OCI-LY7 (cell line): Measurements from ENCODE around the gene CEP152. TPM values are rescaled to one million over a fixed set of nuclear protein-coding genes. Genes with fewer than 3 reads are reported as not detected.

Experiments
- BruUV-seq: library from RNA; stranded (reverse); fragments of 400-500 nt; replicated peaks from 2 replicates; lab custom pipeline; 2021; lab: Mats Ljungman, UMichigan
- CTCF ChIA-PET: fragments of 300-600 bp; sonication (Branson Sonifier 250); formaldehyde crosslinking; loops from one replicate; lab custom pipeline; 2022; ENCODE audit warnings: antibody characterized with exemption; ENCODE audit not compliant: unreplicated experiment; lab: Charles Lee
- POLR2A ChIA-PET: fragments of 300-600 bp; sonication (Branson Sonifier 250); formaldehyde crosslinking; loops from one replicate; lab custom pipeline; 2022; ENCODE audit warnings: antibody characterized with exemption; lab: Charles Lee
- DNase-seq: peaks from one replicate; pipeline ENCODE4 v3.0.0-alpha.2; 2015; ENCODE audit warnings: low spot score
- H2AFZ ChIP-seq: fragments of 200-600 bp; sonication (generic), shearing (Covaris generic); 2 replicates; pipeline ENCODE4 v1.6.1; 2014; ENCODE audit warnings: mild to moderate bottlenecking, antibody characterized with exemption, low read length, moderate library complexity
- H3K27ac ChIP-seq: fragments of 200-600 bp; sonication (generic); 2 replicates; pipeline ENCODE4 v1.5.1; 2014; ENCODE audit warnings: mixed run types, low read depth, mild to moderate bottlenecking, moderate library complexity, low read length, inconsistent platforms; ENCODE audit not compliant: poor library complexity, severe bottlenecking
- H3K36me3 ChIP-seq: fragments of 200-600 bp; sonication (generic); 2 replicates; pipeline ENCODE4 v1.6.1; 2014; ENCODE audit warnings: mild to moderate bottlenecking, antibody characterized with exemption, low read length, moderate library complexity, mixed read lengths; ENCODE audit not compliant: insufficient read depth
- H3K4me1 ChIP-seq: fragments of 200-600 bp; sonication (generic); 2 replicates; pipeline ENCODE4 v1.5.1; 2014; ENCODE audit warnings: mild to moderate bottlenecking, low read length; ENCODE audit not compliant: insufficient read depth, poor library complexity, severe bottlenecking
- H3K4me2 ChIP-seq: fragments of 200-600 bp; sonication (generic); 2 replicates; pipeline ENCODE4 v1.6.1; 2014; ENCODE audit warnings: mild to moderate bottlenecking, low read length
- H3K4me3 ChIP-seq: fragments of 200-600 bp; sonication (generic); 2 replicates; pipeline ENCODE4 v1.5.1; 2014; ENCODE audit warnings: mild to moderate bottlenecking, low read depth, low read length; ENCODE audit not compliant: poor library complexity, severe bottlenecking
- H3K79me2 ChIP-seq: fragments of 200-600 bp; sonication (generic); 2 replicates; pipeline ENCODE4 v1.6.1; 2016; ENCODE audit warnings: low read depth, mild to moderate bottlenecking, low read length, moderate library complexity, mixed read lengths; ENCODE audit not compliant: insufficient read depth
- H3K9me2 ChIP-seq: fragments of 200-600 bp; sonication (generic); 2 replicates; pipeline ENCODE4 v1.6.1; 2016; ENCODE audit warnings: mild to moderate bottlenecking, low read length, mixed read lengths; ENCODE audit not compliant: insufficient read depth
- H3K9me3 ChIP-seq: fragments of 200-600 bp; sonication (generic); 2 replicates; pipeline ENCODE4 v1.6.1; 2014; ENCODE audit warnings: mild to moderate bottlenecking, mixed run types, low read length, mixed read lengths
- H4K20me1 ChIP-seq: fragments of 200-600 bp; sonication (generic); 2 replicates; pipeline ENCODE4 v1.6.1; 2014; ENCODE audit warnings: mild to moderate bottlenecking, antibody characterized with exemption, low read length, moderate library complexity, mixed read lengths; ENCODE audit not compliant: insufficient read depth
- EZH2phosphoT487 ChIP-seq: fragments of 200-600 bp; sonication (generic); IDR thresholded peaks from 2 replicates; pipeline ENCODE4 v1.6.1; 2018; ENCODE audit warnings: low read depth, borderline replicate concordance, mild to moderate bottlenecking, mixed run types, antibody characterized with exemption, low read length, moderate library complexity, mixed read lengths
- intact Hi-C: fragments of 100-400 bp; cut with micrococcal nuclease; formaldehyde crosslinking; loops from one replicate; pipeline ENCODE4 v1.10.0; 2022; ENCODE audit not compliant: unreplicated experiment
- total RNA-seq, 2 experiments: library from RNA; depleted of rRNA in 1 of 2; stranded (reverse); fragments of >200 nt in 1 of 2; shearing (Covaris generic) in 1 of 2; gene quantifications; 2 replicates each; pipeline ENCODE4 v1.2.3, GENCODE V29; 2014 to 2022
- TF ChIP-seq, protein P1 (sequence below): fragments of 200-600 bp; sonication (generic); conservative IDR thresholded peaks from 2 replicates; pipeline ENCODE4 v1.5.1; 2014; ENCODE audit warnings: mild to moderate bottlenecking, antibody characterized with exemption, low read length, moderate library complexity, mixed read lengths

The CEP152 gene
- total RNA-seq, 2 experiments from 2014 or later = 37.6 to 44.9 TPM

DNA sequence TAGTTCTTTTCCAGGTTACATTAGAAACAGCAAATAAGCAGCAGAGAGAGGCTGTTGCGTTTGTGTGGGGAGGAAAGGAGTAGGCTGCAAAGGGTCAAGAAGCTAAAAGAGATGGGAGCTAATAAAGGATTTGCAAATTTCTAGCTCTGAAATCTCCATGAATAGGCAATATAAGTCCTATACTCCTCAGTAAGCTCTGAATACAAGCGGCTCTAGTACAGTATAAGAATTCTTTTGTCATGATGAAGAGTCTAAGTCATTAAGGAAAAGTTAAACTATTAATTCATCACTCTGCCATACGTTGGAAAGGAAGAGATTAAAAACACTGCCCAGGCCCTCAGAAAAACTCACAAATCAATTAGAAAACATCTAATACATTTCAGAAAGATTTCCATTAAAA is 59.3 kb downstream of the CEP152 start:
- H4K20me1 ChIP-seq = no peaks in the 10 kb centered on the region
- H3K4me1 ChIP-seq = no peaks in the 10 kb centered on the region
- intact Hi-C loops = no loop called here
- no peak overlapping the region for H2AFZ ChIP-seq
- no peak overlapping the region for H3K27ac ChIP-seq
- H3K9me2 ChIP-seq = no peaks in the 10 kb centered on the region
- TF ChIP-seq, protein P1, sequence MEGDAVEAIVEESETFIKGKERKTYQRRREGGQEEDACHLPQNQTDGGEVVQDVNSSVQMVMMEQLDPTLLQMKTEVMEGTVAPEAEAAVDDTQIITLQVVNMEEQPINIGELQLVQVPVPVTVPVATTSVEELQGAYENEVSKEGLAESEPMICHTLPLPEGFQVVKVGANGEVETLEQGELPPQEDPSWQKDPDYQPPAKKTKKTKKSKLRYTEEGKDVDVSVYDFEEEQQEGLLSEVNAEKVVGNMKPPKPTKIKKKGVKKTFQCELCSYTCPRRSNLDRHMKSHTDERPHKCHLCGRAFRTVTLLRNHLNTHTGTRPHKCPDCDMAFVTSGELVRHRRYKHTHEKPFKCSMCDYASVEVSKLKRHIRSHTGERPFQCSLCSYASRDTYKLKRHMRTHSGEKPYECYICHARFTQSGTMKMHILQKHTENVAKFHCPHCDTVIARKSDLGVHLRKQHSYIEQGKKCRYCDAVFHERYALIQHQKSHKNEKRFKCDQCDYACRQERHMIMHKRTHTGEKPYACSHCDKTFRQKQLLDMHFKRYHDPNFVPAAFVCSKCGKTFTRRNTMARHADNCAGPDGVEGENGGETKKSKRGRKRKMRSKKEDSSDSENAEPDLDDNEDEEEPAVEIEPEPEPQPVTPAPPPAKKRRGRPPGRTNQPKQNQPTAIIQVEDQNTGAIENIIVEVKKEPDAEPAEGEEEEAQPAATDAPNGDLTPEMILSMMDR = no peak
- TF ChIP-seq EZH2phosphoT487 = no peak
- DNase-seq = no peak
- CTCF ChIA-PET = no interaction called here
- no peak overlapping the region for H3K4me2 ChIP-seq
- no peaks in the 10 kb centered on the region for H3K9me3 ChIP-seq
- H3K79me2 ChIP-seq = peaks cover 3% of the 10 kb centered on the region
- H3K4me3 ChIP-seq = no peak overlapping the region
- peaks cover 96% of the 10 kb centered on the region for H3K36me3 ChIP-seq
- BruUV-seq = no TSS peak
- POLR2A ChIA-PET = interaction anchor here (1.1 kb wide), 1 partner anchor 305 kb away, joined by 3 read pairs; no protein-coding TSS in a partner anchor

DNA sequence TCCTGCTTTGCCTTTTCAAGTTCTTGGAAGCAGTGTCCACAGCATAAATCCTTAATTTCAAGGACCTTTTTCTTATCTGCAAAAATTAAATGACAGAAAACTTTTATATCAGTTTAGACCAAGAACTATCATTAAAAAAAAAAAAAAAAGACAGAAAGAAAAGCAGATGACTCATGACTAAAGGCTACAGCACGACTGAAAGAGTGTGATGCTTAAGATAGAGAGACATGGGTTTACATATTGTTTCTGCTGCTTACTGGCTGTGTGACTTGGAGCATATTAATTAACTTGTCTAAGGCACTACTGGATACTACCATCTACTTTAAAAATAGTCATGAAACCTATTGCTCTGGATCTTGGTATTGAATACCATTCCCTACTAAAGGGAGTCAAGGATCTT is 62.3 kb downstream of the CEP152 start:
- no peak overlapping the region for H3K27ac ChIP-seq
- no peak for DNase-seq
- BruUV-seq = no TSS peak
- peaks cover 97% of the 10 kb centered on the region for H3K36me3 ChIP-seq
- ChIA-PET CTCF (no interaction called here), POLR2A (no interaction called here)
- H3K9me3 ChIP-seq = no peaks in the 10 kb centered on the region
- peaks cover 3% of the 10 kb centered on the region; the same call in 1 of the 2 replicates for H3K79me2 ChIP-seq
- H3K4me3 ChIP-seq = no peak overlapping the region
- TF ChIP-seq EZH2phosphoT487 = no peak
- TF ChIP-seq, protein P1 = no peak
- H3K9me2 ChIP-seq = no peaks in the 10 kb centered on the region
- H2AFZ ChIP-seq = no peak overlapping the region
- H4K20me1 ChIP-seq = no peaks in the 10 kb centered on the region
- intact Hi-C loops = no loop called here
- no peaks in the 10 kb centered on the region for H3K4me1 ChIP-seq
- H3K4me2 ChIP-seq = no peak overlapping the region

DNA sequence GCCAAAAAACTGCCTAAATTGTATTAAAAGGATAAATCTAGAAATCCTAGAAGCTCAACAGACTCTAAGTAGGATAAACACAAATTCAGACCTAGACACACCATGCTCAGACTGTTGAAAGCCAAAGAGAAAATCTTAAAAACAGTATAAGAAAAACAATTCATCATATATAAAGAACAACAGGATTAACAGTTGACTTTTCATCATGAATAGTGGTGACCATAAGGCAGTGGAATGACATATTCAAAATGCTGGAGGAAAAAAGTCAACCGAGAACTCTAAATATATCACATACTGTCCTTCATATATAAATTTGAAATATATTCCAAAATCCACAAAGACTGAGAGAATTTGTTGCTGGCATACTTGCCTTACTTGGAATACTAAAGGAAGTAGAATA is 77.3 kb downstream of the CEP152 start:
- Histone ChIP-seq H3K79me2 (no peaks in the 10 kb centered on the region), H3K36me3 (peaks cover 73% of the 10 kb centered on the region), H3K27ac (no peak overlapping the region), H2AFZ (no peak overlapping the region), H3K9me2 (no peaks in the 10 kb centered on the region), H3K9me3 (peaks cover 8% of the 10 kb centered on the region; the same call in 1 of the 2 replicates), H3K4me1 (no peaks in the 10 kb centered on the region), H3K4me3 (no peak overlapping the region), H4K20me1 (no peaks in the 10 kb centered on the region), H3K4me2 (no peak overlapping the region)
- no peak for DNase-seq
- CTCF ChIA-PET = no interaction called here
- POLR2A ChIA-PET = interaction anchor here (0.7 kb wide), 1 partner anchor 10 kb away, joined by 3 read pairs; no protein-coding TSS in a partner anchor
- BruUV-seq = no TSS peak
- TF ChIP-seq EZH2phosphoT487 = no peak
- TF ChIP-seq, protein P1 = no peak
- intact Hi-C loops = no loop called here
